ENCODE data around the gene LAP3.
A peak's percentile ranks its signal among the peaks of the same experiment; 100 is the strongest.
"Not testable (repeated sequence)": the region's sequence is repeated elsewhere in the genome, so short reads cannot be mapped to it uniquely, and the experiment has no call there.

Gene LAP3

GRCh38 chr4:17562157-17562556 is 14.8 kb upstream of the LAP3 start:
- DNase-seq (ENCODE audit: low spot score) = no peak

DNA sequence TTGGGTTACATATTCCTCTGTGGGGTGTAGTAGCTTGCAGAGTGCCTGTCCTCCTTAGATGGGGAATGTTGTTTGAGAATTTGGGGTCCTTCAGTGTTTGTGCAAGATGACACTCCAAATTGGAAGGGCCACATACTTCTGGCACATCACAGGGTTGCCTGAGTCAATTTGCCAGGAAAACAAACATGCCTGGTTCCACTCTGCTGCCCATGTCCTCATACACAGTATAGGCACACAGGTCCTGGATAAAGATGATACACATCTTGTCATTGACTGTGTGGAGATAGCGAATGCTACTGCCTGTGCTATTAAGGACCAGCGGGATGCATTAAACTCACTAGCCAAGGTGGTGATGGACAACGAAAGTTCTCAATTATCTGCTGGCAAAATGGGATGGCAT is 11.2 kb upstream of the LAP3 start:
- DNase-seq (ENCODE audit: low spot score) = no peak

GRCh38 chr4:17567271-17567670 is 9.7 kb upstream of the LAP3 start:
- DNase-seq (ENCODE audit: low spot score) = no peak

DNA sequence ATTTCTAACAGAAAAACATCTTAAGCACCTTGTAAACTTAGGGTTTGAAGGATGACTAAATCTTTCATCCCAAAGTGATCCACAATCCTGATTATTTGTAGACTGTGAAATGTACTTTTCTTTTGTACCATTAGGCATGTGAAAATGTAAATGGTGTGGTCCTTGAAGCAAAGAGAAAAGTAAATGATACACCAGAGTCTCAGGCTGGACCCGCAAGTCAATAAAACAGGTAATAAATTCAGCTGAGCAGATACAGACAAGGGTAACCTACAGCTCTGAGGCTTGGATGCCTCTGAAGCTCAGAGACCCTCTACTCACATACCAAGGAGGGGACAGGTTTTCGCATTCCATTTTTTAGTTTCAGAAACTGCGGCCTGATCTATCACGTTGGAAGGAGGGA is 2.8 kb upstream of the LAP3 start:
- no peak for DNase-seq (ENCODE audit: low spot score)

GRCh38 chr4:17575177-17575576 is 1.8 kb upstream of the LAP3 start:
- DNase-seq (ENCODE audit: low spot score) = not testable (repeated sequence)

DNA sequence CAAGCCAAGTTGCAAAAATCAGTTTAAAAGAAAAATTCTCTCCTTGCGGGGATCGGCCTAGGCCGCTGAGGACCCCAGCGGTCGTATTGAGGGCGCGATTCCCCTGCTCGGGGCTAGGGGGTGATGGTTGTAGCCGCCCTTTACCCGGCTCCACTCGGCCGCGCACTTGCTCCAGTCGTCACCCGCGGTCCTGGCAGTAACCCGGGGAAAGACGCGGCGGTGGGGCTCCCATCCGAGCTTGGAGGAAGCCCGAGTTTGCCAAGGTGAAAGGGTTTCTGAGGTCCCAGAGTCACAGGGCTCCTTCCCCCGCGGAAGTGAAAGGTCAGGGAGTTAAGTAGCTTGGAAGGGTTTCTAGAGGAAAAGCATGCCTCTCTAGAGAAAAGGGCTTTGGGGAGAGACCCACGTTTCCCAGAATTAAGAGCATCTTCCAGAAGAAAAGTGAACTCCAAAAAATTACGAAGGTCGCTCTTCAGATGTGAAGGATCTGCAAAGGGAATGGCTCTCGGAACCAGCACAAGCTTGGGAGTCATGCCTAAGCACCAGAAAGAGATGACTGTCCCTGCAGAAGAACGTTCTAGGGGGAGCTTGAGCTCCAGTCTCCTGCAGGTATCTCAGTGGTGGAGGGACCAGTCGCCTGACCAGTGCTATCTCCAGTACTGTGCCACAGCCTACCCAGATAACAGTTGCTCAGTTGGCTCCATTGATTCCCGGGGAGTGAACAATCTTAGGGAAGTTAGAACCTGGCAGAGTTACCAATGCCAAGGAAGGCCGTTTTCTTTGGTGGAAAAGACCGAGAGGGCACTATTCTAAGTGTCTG is 875 bp downstream of the LAP3 start:
- peak; percentile 26 for DNase-seq (ENCODE audit: low spot score)

DNA sequence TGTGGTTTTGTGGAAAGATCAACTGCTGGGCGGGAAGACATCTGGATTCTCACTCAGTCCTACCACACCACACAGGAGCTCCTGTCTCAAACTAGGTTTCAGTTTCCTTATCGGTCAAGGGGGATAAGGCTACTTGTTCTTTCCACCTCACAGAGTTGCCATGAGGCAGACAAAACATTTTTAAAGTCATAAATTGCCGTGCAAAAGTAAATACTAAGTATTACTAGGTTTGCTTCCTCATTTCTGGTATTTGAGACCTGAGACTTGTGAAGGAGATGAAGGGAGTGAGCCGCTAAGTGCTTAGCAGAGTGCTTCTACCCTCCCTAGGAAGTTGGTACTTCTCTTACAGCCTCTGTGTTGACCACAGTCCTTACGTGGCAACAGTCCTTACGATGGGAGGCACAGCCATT is 1.5 kb downstream of the LAP3 start:
- peak; percentile 19 for DNase-seq (ENCODE audit: low spot score)

DNA sequence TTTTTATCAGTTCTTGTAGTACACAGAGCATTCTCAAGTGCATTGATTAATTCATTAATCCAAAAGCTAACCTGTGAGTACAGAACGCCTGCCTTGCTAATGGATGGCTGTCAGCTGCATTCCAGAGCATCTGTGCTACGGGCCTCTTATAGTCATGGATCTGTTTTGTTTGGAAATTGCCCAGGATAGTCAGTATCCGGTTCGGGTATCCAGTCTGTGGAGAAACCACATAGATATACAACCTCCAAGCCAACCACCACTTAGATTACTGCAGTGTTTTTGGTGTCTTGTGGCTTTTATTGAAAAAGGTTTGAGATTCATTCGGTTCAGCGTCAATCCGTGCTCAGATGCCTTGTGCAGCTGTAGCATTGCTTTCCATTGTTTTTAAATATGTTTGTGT is 4.0 kb downstream of the LAP3 start:
- DNase-seq (ENCODE audit: low spot score) = no peak

DNA sequence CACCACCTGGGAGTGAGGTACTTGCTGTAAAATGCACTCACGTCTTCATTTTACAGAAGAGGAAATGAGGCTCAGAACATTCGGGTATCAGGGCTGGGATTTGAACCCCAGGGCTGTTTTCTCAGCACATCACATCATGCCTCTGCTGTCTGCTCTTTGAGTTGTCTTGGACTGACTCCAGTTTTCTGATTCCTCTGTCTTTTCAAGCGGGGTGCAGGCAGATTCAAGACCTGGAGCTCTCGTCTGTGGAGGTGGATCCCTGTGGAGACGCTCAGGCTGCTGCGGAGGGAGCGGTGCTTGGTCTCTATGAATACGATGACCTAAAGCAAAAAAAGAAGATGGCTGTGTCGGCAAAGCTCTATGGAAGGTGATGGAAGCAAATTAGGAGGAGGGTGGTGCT is 6.3 kb downstream of the LAP3 start:
- no peak for DNase-seq (ENCODE audit: low spot score)

- no peak for DNase-seq (ENCODE audit: low spot score)
These were observed 6.9 kb downstream of the LAP3 start for GRCh38 chr4:17583941-17584340.

- DNase-seq (ENCODE audit: low spot score) = no peak
These were observed 7.7 kb downstream of the LAP3 start for GRCh38 chr4:17584521-17585213.

- DNase-seq (ENCODE audit: low spot score) = peak; percentile 74
These were observed 10.3 kb downstream of the LAP3 start for GRCh38 chr4:17587094-17587822.

- DNase-seq (ENCODE audit: low spot score) = no peak
These were observed 12.4 kb downstream of the LAP3 start for GRCh38 chr4:17589355-17589754.

GRCh38 chr4:17595471-17596005 is 18.5 kb downstream of the LAP3 start:
- no peak for DNase-seq (ENCODE audit: low spot score)

DNA sequence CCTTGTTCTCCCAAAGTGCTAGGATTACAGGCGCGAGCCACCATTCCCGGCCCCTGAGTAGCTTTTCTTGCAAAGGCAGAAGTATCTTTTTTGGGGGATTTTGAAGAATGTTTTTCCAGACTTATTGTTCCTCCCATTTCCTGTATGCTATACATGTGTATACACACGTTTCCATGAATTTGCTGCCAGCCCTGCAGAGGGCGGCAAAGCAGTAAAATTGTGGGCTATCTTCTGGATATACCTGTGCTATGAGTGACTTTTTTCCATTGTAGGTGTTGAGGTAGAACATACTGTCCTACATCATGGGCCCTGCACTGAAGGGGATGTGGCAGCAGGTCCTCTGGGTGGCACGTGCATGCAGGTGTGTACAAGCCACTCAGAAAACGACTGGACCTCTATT is 20.5 kb downstream of the LAP3 start:
- no peak for DNase-seq (ENCODE audit: low spot score)

DNA sequence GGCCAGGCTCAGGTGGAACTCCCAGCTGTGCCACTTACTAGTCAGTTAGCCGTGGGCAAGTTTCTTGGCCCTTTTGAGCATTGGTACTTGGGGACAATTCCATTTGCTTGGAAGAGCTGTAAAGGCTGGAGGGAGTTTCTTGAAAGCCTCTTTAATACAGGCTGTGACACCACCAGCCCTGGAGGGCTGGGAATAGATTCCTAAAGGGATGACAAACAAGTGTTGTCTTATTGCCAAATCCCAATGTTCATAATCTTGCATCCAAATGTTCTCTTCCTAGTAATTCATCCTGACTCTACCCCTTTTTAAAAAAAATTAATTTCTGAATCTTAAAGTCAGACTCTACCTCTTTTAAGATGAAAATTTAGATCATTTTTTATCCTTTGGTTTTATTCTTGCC is 22.8 kb downstream of the LAP3 start:
- DNase-seq (ENCODE audit: low spot score) = no peak

DNA sequence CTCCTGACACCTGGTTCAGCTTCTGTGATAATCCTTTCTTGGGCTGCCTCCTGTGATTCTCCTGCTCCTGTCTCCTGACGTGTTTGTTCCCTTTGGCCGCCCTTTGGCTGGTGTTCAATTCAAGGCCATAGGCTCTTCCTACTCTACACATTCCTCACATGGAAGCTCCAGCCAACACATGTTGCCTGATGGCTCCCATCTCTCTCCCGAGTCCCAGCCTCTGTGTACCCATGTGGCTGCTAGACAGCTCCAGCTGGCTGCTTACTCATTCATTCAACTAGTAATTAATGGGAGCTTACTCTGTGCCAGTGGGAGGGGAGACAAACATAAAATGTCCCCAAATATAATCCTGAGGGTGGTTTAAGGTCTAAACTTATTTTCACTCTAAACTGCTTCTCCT is 28.2 kb downstream of the LAP3 start:
- no peak for DNase-seq (ENCODE audit: low spot score)

DNA sequence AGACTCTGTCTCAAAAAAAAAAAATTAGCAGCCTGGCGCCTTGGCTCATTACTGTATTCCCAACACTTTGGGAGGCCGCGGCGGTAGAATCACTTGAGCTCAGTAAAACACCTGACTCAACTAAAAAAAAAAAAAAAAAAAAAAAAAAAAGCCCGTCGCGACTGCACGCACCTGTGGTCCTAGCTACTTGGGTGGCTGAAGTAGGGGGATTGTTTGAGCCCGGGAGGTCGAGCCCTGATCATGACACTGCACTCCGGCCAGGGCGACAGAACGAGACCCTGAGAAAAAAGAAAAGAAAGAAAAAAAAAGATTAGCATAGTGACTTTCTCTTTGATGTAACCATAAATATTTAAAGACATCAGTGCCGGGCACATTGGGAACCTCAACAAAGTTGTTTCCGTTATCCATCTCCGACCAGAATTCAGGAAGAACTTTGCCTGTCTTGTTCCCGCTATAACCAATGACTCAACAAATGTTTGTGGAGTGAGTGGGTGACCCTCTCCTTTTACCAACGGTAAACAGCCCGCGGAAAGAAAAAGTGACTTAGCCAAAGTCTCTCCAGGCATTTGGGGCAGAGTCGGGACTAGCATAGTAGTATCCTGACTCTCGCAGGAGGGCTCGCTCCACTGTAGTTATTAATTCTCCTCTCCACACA is 36.9 kb downstream of the LAP3 start:
- DNase-seq (ENCODE audit: low spot score) = no peak

GRCh38 chr4:17614416-17615299 is 37.7 kb downstream of the LAP3 start, which contains the start of gene MED28:
Gene MED28, plus strand, starts transcription at chr4:17614641. Its CDS starts 14 bp downstream, at chr4:17614655.
- peak; percentile 91 for DNase-seq (ENCODE audit: low spot score)

GRCh38 chr4:17616283-17616682 is 39.3 kb downstream of the LAP3 start:
- no peak for DNase-seq (ENCODE audit: low spot score)

DNA sequence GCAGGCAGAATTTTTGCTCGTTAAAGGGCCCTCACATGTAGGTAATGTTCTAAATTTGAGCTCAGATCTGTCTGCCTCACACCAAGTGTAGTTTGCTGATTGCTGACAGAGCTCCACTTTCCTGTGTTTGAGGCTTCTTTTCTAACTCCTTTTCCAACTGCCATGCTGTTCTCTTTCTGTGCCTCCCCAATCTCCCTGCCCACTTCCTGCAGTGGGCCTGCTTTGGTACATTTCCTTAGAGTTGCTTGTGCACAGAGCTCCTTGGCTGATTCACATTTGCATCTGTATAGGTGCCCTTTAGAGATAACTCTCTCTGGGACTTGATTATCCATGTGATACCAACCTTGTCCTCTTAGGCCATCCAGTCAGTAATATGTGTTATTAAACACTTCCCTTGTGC is 41.9 kb downstream of the LAP3 start:
- no peak for DNase-seq (ENCODE audit: low spot score)
